Left lobe of liver (tissue), 2 donors: ENCODE data around the gene SUCLG2. TPM values are rescaled to one million over a fixed set of nuclear protein-coding genes. Genes with fewer than 3 reads are reported as not detected.

Experiments
- ATAC-seq: fragments of 200-7000 bp; cut with Tn5 transposase; one replicate; pipeline ENCODE4 v1.9.1; 2020; ENCODE audit warnings: mild to moderate bottlenecking, moderate library complexity
- DNase-seq: peaks from one replicate; pipeline ENCODE4 v3.0.0-alpha.2; 2020; ENCODE audit warnings: low spot score
- total RNA-seq: library from RNA; stranded (reverse); gene quantifications from one replicate; pipeline ENCODE4 v1.2.1, GENCODE V29; 2021
- donor health status: DM: no; HTN: no; CAD: no; lungs with moderate emphysema.
- donor health status: DM: no; HTN: yes; CAD: no.

The SUCLG2 gene
- 157 TPM for total RNA-seq

- ATAC-seq (peak; percentile 94), DNase-seq (peak; percentile 92)
Measured at GRCh38 chr3:67654099-67654843, at the start of gene SUCLG2. Gene SUCLG2 (minus strand): TSS chr3:67654612. CDS start chr3:67654586, 26 bp downstream.

GRCh38 chr3:67700596-67700995 lies 46.2 kb upstream of the SUCLG2 start:
- ATAC-seq (no peak), DNase-seq (no peak)

GRCh38 chr3:67699882-67700281 lies 45.5 kb upstream of the SUCLG2 start:
- DNase-seq (no peak), ATAC-seq (peak; percentile 82)

GRCh38 chr3:67692621-67693020 lies 38.2 kb upstream of the SUCLG2 start:
- peak; percentile 26 for ATAC-seq
- no peak for DNase-seq

- DNase-seq, result no peak
- ATAC-seq, result no peak
Measured at GRCh38 chr3:67691926-67692325, 37.5 kb upstream of the SUCLG2 start.

GRCh38 chr3:67691207-67691606 lies 36.8 kb upstream of the SUCLG2 start:
- no peak for DNase-seq
- no peak for ATAC-seq

GRCh38 chr3:67689806-67690205 lies 35.4 kb upstream of the SUCLG2 start:
- ATAC-seq (no peak), DNase-seq (no peak)

- DNase-seq (no peak), ATAC-seq (no peak)
Measured at GRCh38 chr3:67688231-67688630, 33.8 kb upstream of the SUCLG2 start.

GRCh38 chr3:67686069-67686468 lies 31.7 kb upstream of the SUCLG2 start:
- DNase-seq (no peak), ATAC-seq (no peak)

- DNase-seq (no peak), ATAC-seq (peak; percentile 58)
Measured at GRCh38 chr3:67685499-67685898, 31.1 kb upstream of the SUCLG2 start.

GRCh38 chr3:67684211-67684610 lies 29.8 kb upstream of the SUCLG2 start:
- ATAC-seq, result no peak
- DNase-seq, result no peak

GRCh38 chr3:67683522-67683921 lies 29.1 kb upstream of the SUCLG2 start:
- no peak for ATAC-seq

GRCh38 chr3:67678665-67679064 lies 24.3 kb upstream of the SUCLG2 start:
- no peak for DNase-seq
- no peak for ATAC-seq

More at GRCh38 chr3:67683522-67683921, 29.1 kb upstream of the SUCLG2 start:
- no peak for DNase-seq

GRCh38 chr3:67674055-67674454 lies 19.6 kb upstream of the SUCLG2 start:
- DNase-seq, result no peak
- no peak for ATAC-seq

GRCh38 chr3:67662733-67663132 lies 8.3 kb upstream of the SUCLG2 start:
- ATAC-seq (no peak), DNase-seq (no peak)

- ATAC-seq, result peak; percentile 29
Measured at GRCh38 chr3:67661089-67661488, 6.7 kb upstream of the SUCLG2 start.

GRCh38 chr3:67657192-67657591 lies 2.8 kb upstream of the SUCLG2 start:
- DNase-seq (no peak), ATAC-seq (no peak)

More at GRCh38 chr3:67661089-67661488, 6.7 kb upstream of the SUCLG2 start:
- no peak for DNase-seq

- DNase-seq (no peak), ATAC-seq (no peak)
Measured at GRCh38 chr3:67656614-67657013, 2.2 kb upstream of the SUCLG2 start.

GRCh38 chr3:67655364-67656121 lies 1.1 kb upstream of the SUCLG2 start:
- no peak for ATAC-seq

GRCh38 chr3:67654844-67655177 lies 399 bp upstream of the SUCLG2 start:
- peak; percentile 42 for ATAC-seq
- DNase-seq, result no peak

More at GRCh38 chr3:67655364-67656121, 1.1 kb upstream of the SUCLG2 start:
- DNase-seq, result no peak

- ATAC-seq (peak; percentile 51), DNase-seq (no peak)
Measured at GRCh38 chr3:67653425-67654098, 850 bp downstream of the SUCLG2 start.

- no peak for DNase-seq
Measured at GRCh38 chr3:67650084-67650483, 4.3 kb downstream of the SUCLG2 start.

More at GRCh38 chr3:67650084-67650483, 4.3 kb downstream of the SUCLG2 start:
- ATAC-seq, result no peak
